ENCODE data around the gene DENND1C.

The DENND1C gene

DNA sequence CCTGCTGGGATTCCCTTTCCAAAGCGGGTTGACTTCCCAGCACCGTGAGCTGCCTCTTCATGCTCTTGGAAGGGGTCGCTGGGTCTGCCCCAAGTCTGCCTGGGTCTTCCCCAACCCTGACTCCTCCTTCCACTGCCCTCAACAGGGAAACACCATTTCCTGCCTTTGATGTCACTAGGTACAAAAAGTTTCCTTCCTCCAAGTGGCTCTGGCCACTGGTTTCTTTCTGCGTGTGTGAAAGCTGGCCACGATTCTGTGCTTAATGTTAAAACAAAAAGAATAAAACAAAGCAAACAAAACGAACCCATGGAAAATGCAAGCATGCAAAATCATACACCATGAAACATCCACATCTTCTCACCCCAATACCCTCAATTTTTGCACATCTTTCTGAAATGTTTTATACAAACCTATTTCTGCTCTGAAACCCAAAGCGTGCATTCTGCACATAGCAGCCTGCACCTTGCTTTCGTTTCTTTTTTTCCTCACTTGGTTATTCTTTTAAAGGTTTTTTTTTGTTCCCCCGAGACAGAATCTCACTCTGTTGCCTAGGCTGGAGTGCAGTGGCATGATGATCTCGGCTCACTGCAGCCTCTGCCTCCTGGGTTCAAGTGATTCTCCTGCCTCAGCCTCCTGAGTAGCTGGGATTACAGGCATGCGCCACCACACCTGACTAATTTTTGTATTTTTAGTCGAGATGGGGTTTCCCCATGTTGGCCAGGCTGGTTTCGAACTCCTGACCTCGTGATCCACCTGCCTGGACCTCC is 36.7 kb upstream of the DENND1C start:
- DNase-seq = no peak
- no peak overlapping the region for H3K27ac ChIP-seq
- TF ChIP-seq, protein P1, sequence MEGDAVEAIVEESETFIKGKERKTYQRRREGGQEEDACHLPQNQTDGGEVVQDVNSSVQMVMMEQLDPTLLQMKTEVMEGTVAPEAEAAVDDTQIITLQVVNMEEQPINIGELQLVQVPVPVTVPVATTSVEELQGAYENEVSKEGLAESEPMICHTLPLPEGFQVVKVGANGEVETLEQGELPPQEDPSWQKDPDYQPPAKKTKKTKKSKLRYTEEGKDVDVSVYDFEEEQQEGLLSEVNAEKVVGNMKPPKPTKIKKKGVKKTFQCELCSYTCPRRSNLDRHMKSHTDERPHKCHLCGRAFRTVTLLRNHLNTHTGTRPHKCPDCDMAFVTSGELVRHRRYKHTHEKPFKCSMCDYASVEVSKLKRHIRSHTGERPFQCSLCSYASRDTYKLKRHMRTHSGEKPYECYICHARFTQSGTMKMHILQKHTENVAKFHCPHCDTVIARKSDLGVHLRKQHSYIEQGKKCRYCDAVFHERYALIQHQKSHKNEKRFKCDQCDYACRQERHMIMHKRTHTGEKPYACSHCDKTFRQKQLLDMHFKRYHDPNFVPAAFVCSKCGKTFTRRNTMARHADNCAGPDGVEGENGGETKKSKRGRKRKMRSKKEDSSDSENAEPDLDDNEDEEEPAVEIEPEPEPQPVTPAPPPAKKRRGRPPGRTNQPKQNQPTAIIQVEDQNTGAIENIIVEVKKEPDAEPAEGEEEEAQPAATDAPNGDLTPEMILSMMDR (IDR thresholded peaks at IDR 0.05; ENCODE audit: low read depth, low read length) = no peak

DNA sequence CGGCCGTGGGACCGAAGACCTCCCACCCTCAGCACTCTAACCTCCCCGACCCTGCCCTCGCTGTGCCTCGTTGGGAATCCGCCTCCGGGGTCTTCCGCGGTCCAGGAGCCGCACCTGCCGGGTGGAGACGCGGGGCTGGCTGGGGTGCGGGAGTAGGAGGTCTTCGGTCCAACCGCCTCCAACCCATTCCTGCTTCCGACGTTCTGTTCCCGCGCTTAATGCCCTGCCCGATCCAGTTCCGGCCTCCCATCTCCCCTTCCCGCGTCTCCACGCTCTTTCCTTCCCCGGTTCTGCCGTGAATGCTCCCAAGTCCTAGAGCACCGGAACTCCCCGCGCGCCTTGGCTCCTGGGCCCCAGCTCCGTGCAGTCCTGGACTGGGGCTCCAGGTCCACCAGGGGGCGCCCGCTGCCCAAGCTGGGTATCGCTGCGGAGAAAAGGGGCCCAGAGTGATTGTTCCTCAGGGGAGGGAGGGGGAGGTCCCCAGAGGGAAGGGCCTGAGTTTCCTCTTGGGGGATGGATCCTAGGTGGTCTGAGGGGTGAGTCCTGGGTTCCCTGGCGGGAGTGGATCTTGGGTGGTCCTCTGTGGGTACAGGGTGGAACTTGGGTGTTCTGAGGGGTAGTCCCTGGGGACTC is 35.2 kb upstream of the DENND1C start:
- Histone ChIP-seq H3K9me3 (ENCODE audit: severe bottlenecking) (no peaks in the 10 kb centered on the region), H3K4me3 (ENCODE audit: low read depth, low read length) (peak overlapping the region; percentile 53), H3K36me3 (no peaks in the 10 kb centered on the region), H3K27me3 (ENCODE audit: insufficient read depth, low read depth, severe bottlenecking) (no peaks in the 10 kb centered on the region), H3K27ac (peak overlapping the region; percentile 57)
- TF ChIP-seq, protein P1 (IDR thresholded peaks at IDR 0.05; ENCODE audit: low read depth, low read length) = peak; percentile 86
- peak; percentile 92 for DNase-seq

More for the DNA sequence above, 36.7 kb upstream of the DENND1C start:
- no peaks in the 10 kb centered on the region for H3K36me3 ChIP-seq
- H3K4me3 ChIP-seq (ENCODE audit: low read depth, low read length) = no peak overlapping the region
- no peaks in the 10 kb centered on the region for H3K9me3 ChIP-seq (ENCODE audit: severe bottlenecking)
- H3K27me3 ChIP-seq (ENCODE audit: insufficient read depth, low read depth, severe bottlenecking) = no peaks in the 10 kb centered on the region

GRCh38 chr19:6516018-6516658 is 34.6 kb upstream of the DENND1C start:
- TF ChIP-seq, protein P1 (IDR thresholded peaks at IDR 0.05; ENCODE audit: low read depth, low read length) = no peak
- no peaks in the 10 kb centered on the region for H3K36me3 ChIP-seq
- peak overlapping the region; percentile 53 for H3K4me3 ChIP-seq (ENCODE audit: low read depth, low read length)
- DNase-seq = peak; percentile 99
- peak overlapping the region; percentile 57 for H3K27ac ChIP-seq
- H3K27me3 ChIP-seq (ENCODE audit: insufficient read depth, low read depth, severe bottlenecking) = no peaks in the 10 kb centered on the region
- no peaks in the 10 kb centered on the region for H3K9me3 ChIP-seq (ENCODE audit: severe bottlenecking)

- H3K4me3 ChIP-seq (ENCODE audit: low read depth, low read length) = no peak overlapping the region
- no peaks in the 10 kb centered on the region for H3K36me3 ChIP-seq
- H3K9me3 ChIP-seq (ENCODE audit: severe bottlenecking) = no peaks in the 10 kb centered on the region
- H3K27ac ChIP-seq = no peak overlapping the region
- no peaks in the 10 kb centered on the region for H3K27me3 ChIP-seq (ENCODE audit: insufficient read depth, low read depth, severe bottlenecking)
- TF ChIP-seq, protein P1 (IDR thresholded peaks at IDR 0.05; ENCODE audit: low read depth, low read length) = no peak
- no peak for DNase-seq
Measured at GRCh38 chr19:6514926-6515544, 33.4 kb upstream of the DENND1C start.

DNA sequence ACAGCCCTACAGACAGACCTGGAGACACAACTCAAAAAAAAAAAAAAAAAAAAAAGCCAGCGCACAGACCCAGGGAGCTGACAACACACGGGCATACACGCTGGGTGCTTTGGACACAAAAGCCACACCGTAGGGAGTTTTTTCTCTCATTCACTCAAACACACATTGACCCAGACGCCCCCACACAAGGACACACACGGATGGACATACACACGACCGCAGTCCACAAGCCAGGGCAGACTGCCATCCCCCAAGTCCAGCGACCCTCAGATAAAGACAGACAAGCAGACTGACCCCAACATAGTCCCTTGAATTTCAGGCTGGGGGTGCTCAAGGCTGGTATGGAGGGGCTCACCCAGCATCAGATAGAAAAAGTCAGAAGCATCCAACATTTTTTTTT is 32.5 kb upstream of the DENND1C start:
- no peaks in the 10 kb centered on the region for H3K36me3 ChIP-seq

More for the DNA sequence above, 32.5 kb upstream of the DENND1C start:
- DNase-seq = no peak
- TF ChIP-seq, protein P1 (IDR thresholded peaks at IDR 0.05; ENCODE audit: low read depth, low read length) = no peak
- Histone ChIP-seq H3K9me3 (ENCODE audit: severe bottlenecking) (no peaks in the 10 kb centered on the region), H3K4me3 (ENCODE audit: low read depth, low read length) (no peak overlapping the region), H3K27me3 (ENCODE audit: insufficient read depth, low read depth, severe bottlenecking) (no peaks in the 10 kb centered on the region), H3K27ac (no peak overlapping the region)

Data from WERI-Rb-1 (cell line).